Ishikawa (cell line): Measurements from ENCODE around the gene SACM1L.

Experiments used
- CEBPB ChIP-seq: IDR thresholded peaks from 2 replicates; pipeline ENCODE4 v1.6.1; 2012
- CREB1 ChIP-seq: IDR thresholded peaks from 2 replicates; pipeline ENCODE4 v1.6.1; 2012; ENCODE audit warnings: low read depth
- EGR1 ChIP-seq: IDR thresholded peaks from 2 replicates; pipeline ENCODE4 v1.6.1; 2012
- EP300 ChIP-seq: IDR thresholded peaks from 2 replicates; pipeline ENCODE4 v1.6.1; 2012; ENCODE audit warnings: borderline replicate concordance
- FOXM1 ChIP-seq: IDR thresholded peaks from 2 replicates; pipeline ENCODE4 v1.6.1; 2012; ENCODE audit warnings: low read depth, borderline replicate concordance
- NFIC ChIP-seq: IDR thresholded peaks from 2 replicates; pipeline ENCODE4 v1.6.1; 2012
- RAD21 ChIP-seq: IDR thresholded peaks from 2 replicates; pipeline ENCODE4 v1.6.1; 2012; ENCODE audit warnings: low read depth
- TAF1 ChIP-seq: IDR thresholded peaks from 2 replicates; pipeline ENCODE4 v1.6.1; 2012; ENCODE audit warnings: low read depth, mild to moderate bottlenecking
- TCF12 ChIP-seq: IDR thresholded peaks from 2 replicates; pipeline ENCODE4 v1.6.1; 2012; ENCODE audit warnings: low read depth
- TEAD4 ChIP-seq: IDR thresholded peaks from 2 replicates; pipeline ENCODE4 v1.6.1; 2012
- YY1 ChIP-seq: IDR thresholded peaks from 2 replicates; pipeline ENCODE4 v1.6.1; 2012; ENCODE audit warnings: low read depth
- ZBTB7A ChIP-seq: IDR thresholded peaks from 2 replicates; pipeline ENCODE4 v1.6.1; 2012; ENCODE audit warnings: low read depth
- TF ChIP-seq, protein P1 (sequence below): IDR thresholded peaks from 2 replicates; pipeline ENCODE4 v1.6.1; 2012
- TF ChIP-seq, protein P2 (sequence below): IDR thresholded peaks from 2 replicates; pipeline ENCODE4 v1.6.1; 2012; ENCODE audit warnings: low read depth, mild to moderate bottlenecking
- TF ChIP-seq, protein P3 (sequence below): IDR thresholded peaks from 2 replicates; pipeline ENCODE4 v1.6.1; 2012

The SACM1L gene

GRCh38 chr3:45785605-45786150 lies 96.5 kb downstream of the SACM1L start:
- no peak for TF ChIP-seq NFIC
- no peak for TF ChIP-seq ZBTB7A

DNA sequence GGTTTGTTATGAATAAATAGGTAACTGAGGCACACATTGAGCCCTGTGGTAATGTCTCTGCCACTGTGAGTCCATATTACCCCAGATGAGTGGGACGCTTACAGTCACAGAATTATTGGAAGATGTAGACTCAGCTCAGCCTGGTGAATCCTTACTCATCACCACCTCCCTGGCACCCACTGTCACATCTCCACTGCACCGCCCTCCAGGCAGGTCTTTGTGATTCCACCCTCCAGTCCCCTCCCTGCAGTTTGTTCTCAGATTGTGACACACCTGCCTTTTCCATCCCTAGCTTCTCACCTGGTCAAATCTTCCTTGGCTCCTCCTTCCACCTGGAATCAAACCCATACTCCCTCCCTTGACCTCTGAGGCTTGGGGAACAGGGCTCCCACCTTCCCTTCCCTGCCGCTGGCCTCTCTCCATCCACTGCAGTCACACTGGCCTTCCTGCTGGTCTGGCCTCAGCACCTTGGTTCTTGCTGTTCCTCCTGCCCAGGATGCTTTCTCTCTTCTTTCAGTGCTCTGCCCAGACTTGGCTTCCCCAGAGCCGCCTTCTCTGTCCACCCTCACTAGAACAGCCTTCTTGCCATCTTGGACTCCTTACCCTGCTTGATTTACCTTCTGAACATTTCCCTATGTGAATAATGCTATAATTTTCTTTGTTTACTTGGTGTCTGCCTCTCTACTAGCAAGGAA lies 97.8 kb downstream of the SACM1L start:
- TF ChIP-seq EP300 (no peak), ZBTB7A (no peak), YY1 (no peak), FOXM1 (no peak), RAD21 (no peak), TEAD4 (no peak), CREB1 (no peak), TAF1 (no peak), CEBPB (no peak), TCF12 (no peak), NFIC (no peak), EGR1 (no peak)
- TF ChIP-seq, protein P1, sequence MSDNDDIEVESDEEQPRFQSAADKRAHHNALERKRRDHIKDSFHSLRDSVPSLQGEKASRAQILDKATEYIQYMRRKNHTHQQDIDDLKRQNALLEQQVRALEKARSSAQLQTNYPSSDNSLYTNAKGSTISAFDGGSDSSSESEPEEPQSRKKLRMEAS = no peak
- TF ChIP-seq, protein P2, sequence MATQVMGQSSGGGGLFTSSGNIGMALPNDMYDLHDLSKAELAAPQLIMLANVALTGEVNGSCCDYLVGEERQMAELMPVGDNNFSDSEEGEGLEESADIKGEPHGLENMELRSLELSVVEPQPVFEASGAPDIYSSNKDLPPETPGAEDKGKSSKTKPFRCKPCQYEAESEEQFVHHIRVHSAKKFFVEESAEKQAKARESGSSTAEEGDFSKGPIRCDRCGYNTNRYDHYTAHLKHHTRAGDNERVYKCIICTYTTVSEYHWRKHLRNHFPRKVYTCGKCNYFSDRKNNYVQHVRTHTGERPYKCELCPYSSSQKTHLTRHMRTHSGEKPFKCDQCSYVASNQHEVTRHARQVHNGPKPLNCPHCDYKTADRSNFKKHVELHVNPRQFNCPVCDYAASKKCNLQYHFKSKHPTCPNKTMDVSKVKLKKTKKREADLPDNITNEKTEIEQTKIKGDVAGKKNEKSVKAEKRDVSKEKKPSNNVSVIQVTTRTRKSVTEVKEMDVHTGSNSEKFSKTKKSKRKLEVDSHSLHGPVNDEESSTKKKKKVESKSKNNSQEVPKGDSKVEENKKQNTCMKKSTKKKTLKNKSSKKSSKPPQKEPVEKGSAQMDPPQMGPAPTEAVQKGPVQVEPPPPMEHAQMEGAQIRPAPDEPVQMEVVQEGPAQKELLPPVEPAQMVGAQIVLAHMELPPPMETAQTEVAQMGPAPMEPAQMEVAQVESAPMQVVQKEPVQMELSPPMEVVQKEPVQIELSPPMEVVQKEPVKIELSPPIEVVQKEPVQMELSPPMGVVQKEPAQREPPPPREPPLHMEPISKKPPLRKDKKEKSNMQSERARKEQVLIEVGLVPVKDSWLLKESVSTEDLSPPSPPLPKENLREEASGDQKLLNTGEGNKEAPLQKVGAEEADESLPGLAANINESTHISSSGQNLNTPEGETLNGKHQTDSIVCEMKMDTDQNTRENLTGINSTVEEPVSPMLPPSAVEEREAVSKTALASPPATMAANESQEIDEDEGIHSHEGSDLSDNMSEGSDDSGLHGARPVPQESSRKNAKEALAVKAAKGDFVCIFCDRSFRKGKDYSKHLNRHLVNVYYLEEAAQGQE = no peak
- TF ChIP-seq, protein P3, sequence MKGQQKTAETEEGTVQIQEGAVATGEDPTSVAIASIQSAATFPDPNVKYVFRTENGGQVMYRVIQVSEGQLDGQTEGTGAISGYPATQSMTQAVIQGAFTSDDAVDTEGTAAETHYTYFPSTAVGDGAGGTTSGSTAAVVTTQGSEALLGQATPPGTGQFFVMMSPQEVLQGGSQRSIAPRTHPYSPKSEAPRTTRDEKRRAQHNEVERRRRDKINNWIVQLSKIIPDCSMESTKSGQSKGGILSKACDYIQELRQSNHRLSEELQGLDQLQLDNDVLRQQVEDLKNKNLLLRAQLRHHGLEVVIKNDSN = no peak

GRCh38 chr3:45787551-45787950 lies 98.4 kb downstream of the SACM1L start:
- TF ChIP-seq TAF1 (no peak), EP300 (no peak), CREB1 (no peak)

- TF ChIP-seq EP300 = no peak
- TF ChIP-seq, protein P3 = no peak
- TF ChIP-seq TEAD4 = no peak
- no peak for TF ChIP-seq YY1
- TF ChIP-seq RAD21 = no peak
- no peak for TF ChIP-seq NFIC
- no peak for TF ChIP-seq TAF1
- TF ChIP-seq, protein P2 = no peak
- no peak for TF ChIP-seq FOXM1
- TF ChIP-seq EGR1 = no peak
- no peak for TF ChIP-seq TCF12
- TF ChIP-seq CREB1 = no peak
- TF ChIP-seq, protein P1 = no peak
- TF ChIP-seq ZBTB7A = no peak
- TF ChIP-seq CEBPB = no peak
Observed at GRCh38 chr3:45789235-45789812, 100.1 kb downstream of the SACM1L start.

- no peak for TF ChIP-seq TAF1
Observed at GRCh38 chr3:45790596-45790995, 101.4 kb downstream of the SACM1L start.

DNA sequence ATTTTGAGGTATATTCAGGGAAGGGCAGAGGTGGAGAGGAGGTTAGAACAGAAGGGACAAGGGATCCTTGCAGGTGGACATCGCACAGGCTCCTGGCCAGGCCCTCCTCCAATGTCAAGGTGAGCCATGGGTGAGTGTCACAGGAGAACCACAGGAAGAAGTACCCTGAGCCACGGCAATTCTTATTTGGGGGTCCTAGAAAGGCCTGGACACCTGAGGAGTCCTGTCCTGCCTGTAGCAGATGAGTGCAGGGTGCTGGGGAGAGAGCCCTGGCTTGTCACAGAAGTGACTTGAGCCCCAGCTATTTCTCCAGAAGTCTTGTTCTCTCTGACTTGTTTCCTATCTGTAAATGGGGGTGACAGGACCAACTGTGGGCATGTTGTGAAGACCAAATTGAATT lies 102.8 kb downstream of the SACM1L start:
- TF ChIP-seq TAF1 = no peak
- no peak for TF ChIP-seq EGR1
- no peak for TF ChIP-seq TCF12
- TF ChIP-seq FOXM1 = no peak
- TF ChIP-seq, protein P2 = no peak
- TF ChIP-seq, protein P1 = no peak
- TF ChIP-seq CREB1 = no peak
- no peak for TF ChIP-seq YY1
- TF ChIP-seq, protein P3 = no peak
- TF ChIP-seq CEBPB = no peak
- no peak for TF ChIP-seq TEAD4
- TF ChIP-seq ZBTB7A = no peak
- TF ChIP-seq NFIC = no peak
- no peak for TF ChIP-seq EP300
- no peak for TF ChIP-seq RAD21
